BLaER1 (cell line): ENCODE data around the gene MCTS1.
"Not testable (repeated sequence)": the region's sequence is repeated elsewhere in the genome, so short reads cannot be mapped to it uniquely, and the experiment has no call there.

Experiments used
- H3K27ac ChIP-seq: shearing (Covaris generic); formaldehyde crosslinking; 2 replicates; pipeline ENCODE4 v1.8.1; 2022
- H3K27me3 ChIP-seq: shearing (Covaris generic); formaldehyde crosslinking; 2 replicates; pipeline ENCODE4 v1.8.1; 2022
- H3K36me3 ChIP-seq: shearing (Covaris generic); formaldehyde crosslinking; 2 replicates; pipeline ENCODE4 v1.8.1; 2022
- H3K4me1 ChIP-seq: shearing (Covaris generic); formaldehyde crosslinking; 2 replicates; pipeline ENCODE4 v1.8.1; 2022
- H3K4me2 ChIP-seq: shearing (Covaris generic); formaldehyde crosslinking; 2 replicates; pipeline ENCODE4 v1.8.1; 2022
- H3K4me3 ChIP-seq: shearing (Covaris generic); formaldehyde crosslinking; 2 replicates; pipeline ENCODE4 v1.8.1; 2022
- H3K9ac ChIP-seq: shearing (Covaris generic); formaldehyde crosslinking; 2 replicates; pipeline ENCODE4 v1.8.1; 2022
- H3K9me3 ChIP-seq: shearing (Covaris generic); formaldehyde crosslinking; 2 replicates; pipeline ENCODE4 v1.8.1; 2022
- H4K20me1 ChIP-seq: shearing (Covaris generic); formaldehyde crosslinking; 2 replicates; pipeline ENCODE4 v1.8.1; 2022
- Cebpa-rat ChIP-seq: shearing (Covaris generic); IDR thresholded peaks from 2 replicates; pipeline ENCODE4 v1.8.1; 2022

MCTS1 gene

GRCh38 chrX:120568035-120568434 lies 35.9 kb upstream of the MCTS1 start:
- Histone ChIP-seq H3K4me1 (peaks cover 7% of the 10 kb centered on the region), H3K27ac (no peak overlapping the region), H3K27me3 (no peaks in the 10 kb centered on the region), H3K9me3 (no peaks in the 10 kb centered on the region), H3K36me3 (no peaks in the 10 kb centered on the region), H3K4me2 (no peak overlapping the region), H3K9ac (no peak overlapping the region), H3K4me3 (no peak overlapping the region), H4K20me1 (no peaks in the 10 kb centered on the region)
- TF ChIP-seq Cebpa-rat: no peak

DNA sequence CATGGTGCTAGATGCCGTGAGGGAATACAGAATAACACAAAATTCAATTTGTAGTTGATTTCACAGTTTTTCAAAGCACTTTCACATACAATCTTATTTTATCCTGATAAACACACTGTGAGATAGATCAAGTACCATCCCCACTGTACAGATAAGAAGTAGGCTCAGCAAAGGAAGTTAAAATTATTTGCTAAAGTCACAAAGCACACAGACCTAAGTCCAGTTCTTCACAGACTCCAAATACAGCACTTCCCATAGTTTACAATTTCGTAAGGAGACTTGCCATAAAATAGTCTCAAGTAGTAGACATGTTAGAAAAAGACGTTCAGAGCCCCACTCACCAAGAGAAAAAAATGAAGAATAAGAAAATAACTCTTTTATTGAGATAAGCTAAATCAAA lies 35.3 kb upstream of the MCTS1 start:
- H3K27me3 ChIP-seq: no peaks in the 10 kb centered on the region
- H3K36me3 ChIP-seq: no peaks in the 10 kb centered on the region
- no peaks in the 10 kb centered on the region for H3K9me3 ChIP-seq
- H3K27ac ChIP-seq: no peak overlapping the region
- H3K4me1 ChIP-seq: peaks cover 7% of the 10 kb centered on the region
- no peak for TF ChIP-seq Cebpa-rat
- no peak overlapping the region for H3K4me2 ChIP-seq
- no peaks in the 10 kb centered on the region for H4K20me1 ChIP-seq
- H3K4me3 ChIP-seq: no peak overlapping the region
- H3K9ac ChIP-seq: no peak overlapping the region

DNA sequence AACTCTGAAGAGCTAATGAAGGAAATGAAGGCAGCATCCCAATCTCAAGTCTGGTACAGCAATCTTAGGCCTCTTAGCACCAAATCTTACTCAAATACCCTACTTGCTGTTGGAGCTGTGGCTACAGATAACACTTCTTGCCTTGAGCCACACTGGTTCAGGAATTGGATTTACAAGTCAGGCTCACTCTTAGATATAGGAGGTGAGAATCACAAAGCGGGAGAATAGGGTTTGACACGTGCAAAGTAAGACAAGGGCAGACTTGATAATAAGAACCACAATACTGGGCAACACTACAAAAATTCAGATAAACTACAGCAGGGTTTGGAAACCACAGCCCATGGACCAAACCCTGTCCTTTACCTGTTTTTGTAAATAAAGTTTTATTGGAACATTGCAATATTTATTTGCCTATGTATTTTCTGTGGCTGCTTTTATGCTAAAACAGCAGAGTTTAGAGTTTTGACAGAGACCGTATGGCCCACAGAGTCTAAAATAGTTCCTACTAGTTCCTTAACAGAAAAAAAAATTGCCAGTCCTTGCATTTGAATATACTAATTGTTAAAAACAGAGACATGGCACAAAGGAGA lies 33.8 kb upstream of the MCTS1 start:
- peaks cover 4% of the 10 kb centered on the region for H3K4me1 ChIP-seq
- H3K9ac ChIP-seq: no peak overlapping the region
- no peak overlapping the region for H3K4me2 ChIP-seq
- H3K36me3 ChIP-seq: no peaks in the 10 kb centered on the region
- no peaks in the 10 kb centered on the region for H4K20me1 ChIP-seq
- TF ChIP-seq Cebpa-rat: no peak
- H3K27ac ChIP-seq: no peak overlapping the region
- H3K9me3 ChIP-seq: no peaks in the 10 kb centered on the region
- H3K4me3 ChIP-seq: no peak overlapping the region
- H3K27me3 ChIP-seq: no peaks in the 10 kb centered on the region

DNA sequence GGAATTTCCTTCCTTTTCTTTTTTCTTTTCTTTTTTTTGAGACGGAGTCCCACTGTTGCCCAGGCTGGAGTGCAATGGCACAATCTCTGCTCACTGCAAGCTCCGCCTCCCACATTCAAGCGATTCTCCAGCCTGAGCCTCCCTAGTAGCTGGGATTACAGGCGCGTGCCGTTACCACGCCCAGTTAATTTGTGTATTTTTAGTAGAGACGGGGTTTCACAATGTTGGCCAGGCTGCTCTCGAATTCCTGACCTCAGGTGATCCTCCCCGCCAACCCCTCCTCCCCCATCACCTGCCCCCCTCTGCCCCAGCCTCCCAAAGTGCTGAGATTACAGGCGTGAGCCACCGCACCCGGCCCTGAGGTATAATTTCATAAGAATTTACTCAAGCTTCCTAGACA lies 30.1 kb upstream of the MCTS1 start:
- H3K27ac ChIP-seq, H3K4me2 ChIP-seq, H3K4me3 ChIP-seq, H3K9ac ChIP-seq, H3K27me3 ChIP-seq, H3K9me3 ChIP-seq, H4K20me1 ChIP-seq, H3K4me1 ChIP-seq, H3K36me3 ChIP-seq: not testable (repeated sequence)

GRCh38 chrX:120575379-120576114 lies 28.4 kb upstream of the MCTS1 start:
- Histone ChIP-seq H3K9me3 (no peaks in the 10 kb centered on the region), H3K4me3 (no peak overlapping the region), H3K4me2 (no peak overlapping the region), H4K20me1 (no peaks in the 10 kb centered on the region), H3K4me1 (no peaks in the 10 kb centered on the region), H3K27ac (no peak overlapping the region), H3K36me3 (no peaks in the 10 kb centered on the region), H3K27me3 (no peaks in the 10 kb centered on the region), H3K9ac (no peak overlapping the region)
- no peak for TF ChIP-seq Cebpa-rat

DNA sequence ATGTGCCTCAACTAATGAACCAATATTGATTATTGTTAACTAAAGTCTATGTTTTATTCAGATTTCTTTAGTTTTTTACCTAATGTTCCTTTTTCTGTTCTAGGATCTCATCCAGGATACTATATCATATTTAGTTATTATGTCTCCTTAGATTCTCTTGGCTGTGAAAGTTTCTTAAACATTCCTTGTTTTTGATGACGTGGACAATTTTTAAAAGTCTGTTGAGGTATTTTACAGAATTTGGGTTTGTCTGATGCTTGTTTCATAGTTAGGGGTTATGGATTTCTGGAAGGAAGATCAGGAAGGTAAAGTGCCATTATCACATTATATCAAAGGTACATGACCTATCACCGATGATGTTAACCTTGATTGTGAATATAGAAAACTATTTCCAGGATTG lies 18.2 kb upstream of the MCTS1 start:
- no peaks in the 10 kb centered on the region for H4K20me1 ChIP-seq
- H3K4me3 ChIP-seq: no peak overlapping the region
- H3K9ac ChIP-seq: no peak overlapping the region
- no peaks in the 10 kb centered on the region for H3K27me3 ChIP-seq
- no peaks in the 10 kb centered on the region for H3K9me3 ChIP-seq
- H3K36me3 ChIP-seq: no peaks in the 10 kb centered on the region
- no peak for TF ChIP-seq Cebpa-rat
- no peak overlapping the region for H3K27ac ChIP-seq
- H3K4me2 ChIP-seq: no peak overlapping the region
- no peaks in the 10 kb centered on the region for H3K4me1 ChIP-seq

DNA sequence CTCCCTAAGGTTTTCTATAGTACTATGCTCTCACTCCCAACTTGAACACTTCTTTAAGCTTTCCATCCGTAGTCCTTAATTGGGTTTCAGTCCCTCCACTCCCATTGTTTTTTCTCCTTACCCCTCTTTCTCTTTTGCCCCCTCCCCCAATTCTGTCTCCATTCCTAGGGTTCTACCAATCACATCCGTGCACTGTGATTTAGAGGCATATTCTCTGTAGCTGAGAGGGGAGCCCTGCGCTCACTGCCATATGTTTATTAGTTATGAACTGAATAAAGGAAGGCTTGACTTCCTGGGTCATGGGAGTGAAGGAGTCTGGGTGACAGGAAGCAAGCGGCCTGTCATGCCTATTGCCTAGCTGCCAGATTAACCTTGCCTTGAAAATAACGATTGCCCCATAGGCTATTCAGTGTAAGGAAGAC lies 471 bp downstream of the MCTS1 start:
- no peaks in the 10 kb centered on the region for H3K9me3 ChIP-seq
- peak overlapping the region; percentile 83 for H3K27ac ChIP-seq
- H4K20me1 ChIP-seq: no peaks in the 10 kb centered on the region
- H3K36me3 ChIP-seq: peaks cover 17% of the 10 kb centered on the region
- H3K9ac ChIP-seq: peak overlapping the region; percentile 82
- peaks cover 11% of the 10 kb centered on the region; the same call in 1 of the 2 replicates for H3K4me1 ChIP-seq
- no peaks in the 10 kb centered on the region for H3K27me3 ChIP-seq
- peak overlapping the region; percentile 72 for H3K4me3 ChIP-seq
- no peak for TF ChIP-seq Cebpa-rat
- peak overlapping the region; percentile 81 for H3K4me2 ChIP-seq

DNA sequence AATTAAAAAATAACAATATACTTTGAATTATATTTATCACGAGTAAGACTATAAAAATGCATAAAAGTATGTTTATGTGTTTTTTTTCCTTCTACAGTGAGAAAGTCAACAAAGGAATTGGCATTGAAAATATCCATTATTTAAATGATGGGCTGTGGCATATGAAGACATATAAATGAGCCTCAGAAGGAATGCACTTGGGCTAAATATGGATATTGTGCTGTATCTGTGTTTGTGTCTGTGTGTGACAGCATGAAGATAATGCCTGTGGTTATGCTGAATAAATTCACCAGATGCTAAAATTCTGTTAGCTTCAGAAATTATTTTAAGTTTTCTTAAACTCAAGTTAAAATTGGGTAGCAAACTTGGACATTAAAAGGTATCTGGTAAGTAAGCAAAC lies 8.2 kb downstream of the MCTS1 start:
- Histone ChIP-seq H4K20me1 (no peaks in the 10 kb centered on the region), H3K4me1 (peaks cover 18% of the 10 kb centered on the region), H3K9ac (no peak overlapping the region), H3K27ac (no peak overlapping the region), H3K4me2 (no peak overlapping the region), H3K36me3 (peaks cover 43% of the 10 kb centered on the region), H3K27me3 (no peaks in the 10 kb centered on the region), H3K9me3 (no peaks in the 10 kb centered on the region), H3K4me3 (no peak overlapping the region)
- no peak for TF ChIP-seq Cebpa-rat

DNA sequence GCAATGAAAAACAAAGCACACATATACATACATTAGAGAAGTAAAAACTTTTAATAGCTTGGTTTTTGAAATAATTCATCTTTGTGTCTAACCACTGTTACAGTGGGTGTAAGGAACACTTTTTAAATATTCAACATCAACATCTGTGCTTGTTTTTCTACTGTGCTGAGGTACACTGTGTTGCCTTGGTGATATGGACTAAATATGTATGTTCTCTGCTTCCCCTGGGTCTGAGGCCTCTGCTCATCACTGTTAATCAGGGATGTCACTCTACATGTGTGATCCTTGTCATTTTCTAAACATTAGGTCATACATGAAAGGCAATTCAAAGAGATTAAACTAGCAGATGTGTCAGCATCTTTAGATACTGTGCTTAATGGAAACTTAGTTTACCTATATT lies 10.9 kb downstream of the MCTS1 start:
- no peak overlapping the region for H3K9ac ChIP-seq
- peak overlapping the region; percentile 39 for H3K4me2 ChIP-seq
- H3K4me1 ChIP-seq: peaks cover 23% of the 10 kb centered on the region
- peaks cover 24% of the 10 kb centered on the region; the same call in 1 of the 2 replicates for H3K36me3 ChIP-seq
- no peak overlapping the region for H3K27ac ChIP-seq
- no peaks in the 10 kb centered on the region for H3K9me3 ChIP-seq
- no peak overlapping the region for H3K4me3 ChIP-seq
- no peaks in the 10 kb centered on the region for H4K20me1 ChIP-seq
- no peak for TF ChIP-seq Cebpa-rat
- H3K27me3 ChIP-seq: no peaks in the 10 kb centered on the region

DNA sequence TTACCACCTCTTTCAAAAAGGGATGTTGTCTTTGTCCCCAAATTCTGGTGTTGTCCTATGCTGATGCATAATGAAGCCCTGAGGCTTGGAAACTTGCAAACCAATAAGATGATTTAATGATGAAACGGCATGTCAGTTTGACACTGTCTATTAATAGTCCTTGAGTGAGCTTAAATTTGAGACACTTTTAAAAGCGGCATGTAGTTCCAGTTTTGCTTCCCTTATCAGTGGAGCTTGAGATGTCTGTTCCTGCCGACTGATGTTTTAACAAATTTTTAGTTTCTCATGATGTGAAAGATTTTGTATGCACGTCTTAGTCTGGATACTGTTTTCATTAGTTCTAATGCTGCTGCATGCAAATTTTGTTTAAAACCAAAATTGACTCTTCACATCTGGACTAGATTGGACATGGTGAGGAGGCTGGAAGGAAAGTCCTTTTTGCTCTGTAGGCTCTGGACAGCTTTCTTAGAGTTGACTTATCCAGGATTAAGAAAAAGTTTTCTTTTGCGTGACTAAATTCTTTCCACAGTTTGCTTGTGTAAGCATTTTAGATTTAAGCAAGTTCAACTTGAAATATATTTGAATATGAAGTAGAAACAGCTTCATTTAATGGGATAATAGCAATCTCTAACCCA lies 14.2 kb downstream of the MCTS1 start:
- no peak overlapping the region for H3K27ac ChIP-seq
- H3K36me3 ChIP-seq: no peaks in the 10 kb centered on the region; the same call in 1 of the 2 replicates
- H4K20me1 ChIP-seq: no peaks in the 10 kb centered on the region
- no peak overlapping the region for H3K9ac ChIP-seq
- H3K9me3 ChIP-seq: no peaks in the 10 kb centered on the region
- no peak for TF ChIP-seq Cebpa-rat
- H3K4me1 ChIP-seq: peaks cover 23% of the 10 kb centered on the region
- no peaks in the 10 kb centered on the region for H3K27me3 ChIP-seq
- H3K4me2 ChIP-seq: no peak overlapping the region
- no peak overlapping the region for H3K4me3 ChIP-seq
